ENCODE data around the gene EPG5.

- TF ChIP-seq, protein P1, sequence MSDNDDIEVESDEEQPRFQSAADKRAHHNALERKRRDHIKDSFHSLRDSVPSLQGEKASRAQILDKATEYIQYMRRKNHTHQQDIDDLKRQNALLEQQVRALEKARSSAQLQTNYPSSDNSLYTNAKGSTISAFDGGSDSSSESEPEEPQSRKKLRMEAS (IDR thresholded peaks at IDR 0.05) = no peak
- TF ChIP-seq TAF1 (IDR thresholded peaks at IDR 0.05; ENCODE audit: low read depth) = no peak
- TF ChIP-seq, protein P2, sequence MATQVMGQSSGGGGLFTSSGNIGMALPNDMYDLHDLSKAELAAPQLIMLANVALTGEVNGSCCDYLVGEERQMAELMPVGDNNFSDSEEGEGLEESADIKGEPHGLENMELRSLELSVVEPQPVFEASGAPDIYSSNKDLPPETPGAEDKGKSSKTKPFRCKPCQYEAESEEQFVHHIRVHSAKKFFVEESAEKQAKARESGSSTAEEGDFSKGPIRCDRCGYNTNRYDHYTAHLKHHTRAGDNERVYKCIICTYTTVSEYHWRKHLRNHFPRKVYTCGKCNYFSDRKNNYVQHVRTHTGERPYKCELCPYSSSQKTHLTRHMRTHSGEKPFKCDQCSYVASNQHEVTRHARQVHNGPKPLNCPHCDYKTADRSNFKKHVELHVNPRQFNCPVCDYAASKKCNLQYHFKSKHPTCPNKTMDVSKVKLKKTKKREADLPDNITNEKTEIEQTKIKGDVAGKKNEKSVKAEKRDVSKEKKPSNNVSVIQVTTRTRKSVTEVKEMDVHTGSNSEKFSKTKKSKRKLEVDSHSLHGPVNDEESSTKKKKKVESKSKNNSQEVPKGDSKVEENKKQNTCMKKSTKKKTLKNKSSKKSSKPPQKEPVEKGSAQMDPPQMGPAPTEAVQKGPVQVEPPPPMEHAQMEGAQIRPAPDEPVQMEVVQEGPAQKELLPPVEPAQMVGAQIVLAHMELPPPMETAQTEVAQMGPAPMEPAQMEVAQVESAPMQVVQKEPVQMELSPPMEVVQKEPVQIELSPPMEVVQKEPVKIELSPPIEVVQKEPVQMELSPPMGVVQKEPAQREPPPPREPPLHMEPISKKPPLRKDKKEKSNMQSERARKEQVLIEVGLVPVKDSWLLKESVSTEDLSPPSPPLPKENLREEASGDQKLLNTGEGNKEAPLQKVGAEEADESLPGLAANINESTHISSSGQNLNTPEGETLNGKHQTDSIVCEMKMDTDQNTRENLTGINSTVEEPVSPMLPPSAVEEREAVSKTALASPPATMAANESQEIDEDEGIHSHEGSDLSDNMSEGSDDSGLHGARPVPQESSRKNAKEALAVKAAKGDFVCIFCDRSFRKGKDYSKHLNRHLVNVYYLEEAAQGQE (IDR thresholded peaks at IDR 0.05; ENCODE audit: low read depth) = no peak
- TF ChIP-seq RAD21 (IDR thresholded peaks at IDR 0.05; ENCODE audit: low read depth) = no peak
- no peak for TF ChIP-seq EP300 (IDR thresholded peaks at IDR 0.05; ENCODE audit: borderline replicate concordance)
- TF ChIP-seq CEBPB (IDR thresholded peaks at IDR 0.05) = no peak
- no peak for TF ChIP-seq CREB1 (IDR thresholded peaks at IDR 0.05; ENCODE audit: low read depth)
- TF ChIP-seq TEAD4 (IDR thresholded peaks at IDR 0.05) = no peak
Observed at GRCh38 chr18:46008531-46008930, 41.4 kb upstream of the EPG5 start.
